Stimulated activated CD8-positive, alpha-beta memory T cell treated with anti-CD3 and anti-CD28 coated beads, Interleukin-4, amount 100 ng/mL, for 1 hour (primary cell): Measurements from ENCODE around the gene MAD1L1.

Experiments used
- DNase-seq, 2 donors: peaks; one replicate each; pipeline ENCODE4 v3.0.0-alpha.2; 2020; ENCODE audit warnings: low read depth in 2 of 2, low spot score in 1 of 2

MAD1L1 gene

GRCh38 chr7:1917221-1918062 is 315.3 kb downstream of the MAD1L1 start:
- DNase-seq = no peak

GRCh38 chr7:1916601-1916970 is 316.2 kb downstream of the MAD1L1 start:
- DNase-seq = no peak

GRCh38 chr7:1915956-1916600 is 316.7 kb downstream of the MAD1L1 start:
- DNase-seq = no peak

- DNase-seq = no peak
These were observed 317.4 kb downstream of the MAD1L1 start for GRCh38 chr7:1915326-1915725.

GRCh38 chr7:1914743-1915142 is 318.0 kb downstream of the MAD1L1 start:
- no peak for DNase-seq

- no peak for DNase-seq
These were observed 318.4 kb downstream of the MAD1L1 start for GRCh38 chr7:1914321-1914720.

GRCh38 chr7:1913466-1914282 is 319.1 kb downstream of the MAD1L1 start:
- DNase-seq = no peak

GRCh38 chr7:1912593-1913465 is 319.9 kb downstream of the MAD1L1 start:
- DNase-seq = no peak

GRCh38 chr7:1911571-1911970 is 321.2 kb downstream of the MAD1L1 start:
- no peak for DNase-seq

GRCh38 chr7:1910827-1911226 is 321.9 kb downstream of the MAD1L1 start:
- no peak for DNase-seq

GRCh38 chr7:1910081-1910685 is 322.6 kb downstream of the MAD1L1 start:
- no peak for DNase-seq

GRCh38 chr7:1909476-1909875 is 323.3 kb downstream of the MAD1L1 start:
- no peak for DNase-seq

- no peak for DNase-seq
These were observed 323.8 kb downstream of the MAD1L1 start for GRCh38 chr7:1908823-1909420.

GRCh38 chr7:1907751-1908365 is 324.9 kb downstream of the MAD1L1 start:
- DNase-seq = no peak

- DNase-seq = no peak
These were observed 325.6 kb downstream of the MAD1L1 start for GRCh38 chr7:1906988-1907745.

GRCh38 chr7:1906087-1906830 is 326.5 kb downstream of the MAD1L1 start:
- no peak for DNase-seq

GRCh38 chr7:1902231-1902855 is 330.4 kb downstream of the MAD1L1 start:
- DNase-seq = no peak
